K562 (cell line): ENCODE measurements around the gene TAF12. TPM values are rescaled to one million over a fixed set of nuclear protein-coding genes. Genes with fewer than 3 reads are reported as not detected.

Experiments
- ARID1B ChIP-seq: fragments of 450-650 bp; IDR thresholded peaks from 2 replicates; pipeline ENCODE4 v1.6.1; 2016; ENCODE audit warnings: antibody characterized with exemption, mild to moderate bottlenecking, inconsistent platforms
- CCAR2 ChIP-seq: fragments of 200-400 bp; formaldehyde crosslinking; IDR thresholded peaks from 2 replicates; pipeline ENCODE4 v1.6.1; 2017; ENCODE audit warnings: mild to moderate bottlenecking, low read depth, low read length
- CSDE1 ChIP-seq, 2 experiments: fragments of 450-650 bp; IDR thresholded peaks; 2 replicates each; pipeline ENCODE4 v1.6.1; 2016; ENCODE audit warnings: mild to moderate bottlenecking in 1 of 2
- GATAD2A ChIP-seq: fragments of 450-650 bp; IDR thresholded peaks from 2 replicates; pipeline ENCODE4 v1.6.1; 2017
- HNRNPLL ChIP-seq: fragments of 200-400 bp; formaldehyde crosslinking; IDR thresholded peaks from 2 replicates; pipeline ENCODE4 v1.6.1; 2017; ENCODE audit warnings: low read length, low read depth, mild to moderate bottlenecking; ENCODE audit not compliant: poor library complexity, severe bottlenecking
- JUND ChIP-seq, 2 experiments: IDR thresholded peaks; 2 replicates in 1 of 2; 3 replicates in 1 of 2; pipeline ENCODE4 v1.6.1; 2011; ENCODE audit warnings: borderline replicate concordance in 2 of 2, low read depth in 2 of 2, low read length in 2 of 2, improper control_type of control experiment in 1 of 2, missing biosample characterization in 1 of 2, missing genetic modification characterization in 1 of 2, missing genetic modification reagents in 1 of 2
- KDM2B ChIP-seq: fragments of 250-450 bp; sonication (Bioruptor Pico); IDR thresholded peaks from 2 replicates; pipeline ENCODE4 v1.8.0; 2021; ENCODE audit warnings: mild to moderate bottlenecking, moderate library complexity
- KLF6 ChIP-seq: fragments of 250-450 bp; sonication (Bioruptor Pico); IDR thresholded peaks from 2 replicates; pipeline ENCODE4 v1.4.0; 2020; ENCODE audit warnings: mild to moderate bottlenecking, moderate library complexity, borderline replicate concordance
- NR3C1 ChIP-seq: sonication (generic); formaldehyde crosslinking; IDR thresholded peaks from 2 replicates; pipeline ENCODE4 v1.8.1; 2022; ENCODE audit warnings: missing genetic modification reagents
- NRF1 ChIP-seq, 2 experiments: fragments of 450-650 bp; IDR thresholded peaks in 1 of 2; conservative IDR thresholded peaks in 1 of 2; 2 replicates each; pipeline ENCODE4 v1.6.1; 2014; ENCODE audit warnings: mild to moderate bottlenecking in 2 of 2
- PHF21A ChIP-seq: fragments of 450-650 bp; IDR thresholded peaks from 2 replicates; pipeline ENCODE4 v1.6.1; 2017; ENCODE audit warnings: low read depth, borderline replicate concordance
- POLR2H ChIP-seq: IDR thresholded peaks from 2 replicates; pipeline ENCODE4 v1.6.1; 2016; ENCODE audit warnings: missing genetic modification characterization, low read depth, mild to moderate bottlenecking, control low read depth, missing compliant biosample characterization, moderate library complexity
- PTRF ChIP-seq: fragments of 450-650 bp; IDR thresholded peaks from 2 replicates; pipeline ENCODE4 v1.6.1; 2016; ENCODE audit warnings: mild to moderate bottlenecking, missing genetic modification characterization, missing compliant biosample characterization
- RHOXF2B ChIP-seq: fragments of 250-450 bp; sonication (Bioruptor Pico); conservative IDR thresholded peaks from 2 replicates; pipeline ENCODE4 v1.5.1; 2021
- SMAD3 ChIP-seq: fragments of 450-650 bp; formaldehyde crosslinking; conservative IDR thresholded peaks from 2 replicates; pipeline ENCODE4 v1.4.0; 2020; ENCODE audit warnings: mild to moderate bottlenecking
- ZFP1 ChIP-seq: fragments of 450-650 bp; formaldehyde crosslinking; IDR thresholded peaks from 2 replicates; pipeline ENCODE4 v1.4.0; 2020; ENCODE audit warnings: mild to moderate bottlenecking, mixed read lengths
- ZNF253 ChIP-seq: fragments of 250-450 bp; sonication (Bioruptor Pico); conservative IDR thresholded peaks from 2 replicates; pipeline ENCODE4 v1.6.1; 2021; ENCODE audit warnings: mild to moderate bottlenecking
- ZNF507 ChIP-seq: conservative IDR thresholded peaks from 2 replicates; pipeline ENCODE4 v1.6.1; 2017; ENCODE audit warnings: missing genetic modification characterization, missing compliant biosample characterization
- ZNF551 ChIP-seq: fragments of 250-450 bp; sonication (Bioruptor Pico); IDR thresholded peaks from 2 replicates; pipeline ENCODE4 v1.5.0; 2021; ENCODE audit warnings: mild to moderate bottlenecking, moderate library complexity
- ZNF644 ChIP-seq: fragments of 200-800 bp; sonication (Bioruptor generic); IDR thresholded peaks from 2 replicates; pipeline ENCODE4 v1.6.1; 2016; ENCODE audit warnings: low read depth, missing genetic modification characterization, missing compliant biosample characterization
- ZNF699 ChIP-seq: fragments of 250-450 bp; sonication (Bioruptor Pico); IDR thresholded peaks from 2 replicates; pipeline ENCODE4 v1.8.0; 2021; ENCODE audit warnings: mild to moderate bottlenecking, moderate library complexity; ENCODE audit not compliant: insufficient replicate concordance
- polyA plus RNA-seq, 8 experiments: library from polyadenylated mRNA; depleted of rRNA in 4 of 8; stranded (reverse) in 5 of 8; unstranded in 3 of 8; fragments of >200 nt; fragmentation: Nextera tagmentation in 2 of 8; fragmentation: Illumina TruSeq in 1 of 8; extraction: Ambion mirVana in 2 of 8; extraction: Trizol in 1 of 8; gene quantifications; 2 replicates each; pipeline versions ENCODE4 v1.2.1 to v1.2.3, GENCODE V29; 2011 to 2014; ENCODE audit warnings: inconsistent platforms in 1 of 8, missing spikeins in 1 of 8
- total RNA-seq, 7 experiments: library from RNA; depleted of rRNA in 6 of 7; stranded (reverse); fragments of >200 nt in 6 of 7; fragmentation: Illumina TruSeq in 2 of 7; extraction: Trizol in 2 of 7; gene quantifications; 2 replicates each; pipeline versions ENCODE4 v1.2.1 to v1.2.3, GENCODE V29; 2011 to 2021; ENCODE audit warnings: low replicate concordance in 1 of 7
- TF ChIP-seq, protein P1 (sequence below), 3 experiments: fragments of 200-800 bp in 1 of 3; fragments of 250-450 bp in 1 of 3; fragments of 450-650 bp in 1 of 3; sonication (Bioruptor Pico) in 1 of 3; sonication (Bioruptor generic) in 1 of 3; formaldehyde crosslinking in 1 of 3; IDR thresholded peaks; 2 replicates each; pipeline versions ENCODE4 v1.6.1 to v1.8.0; 2016 to 2022; ENCODE audit warnings: mild to moderate bottlenecking in 2 of 3, missing genetic modification characterization in 2 of 3, missing compliant biosample characterization in 1 of 3, moderate library complexity in 1 of 3
- TF ChIP-seq, protein P2 (sequence below): fragments of 450-650 bp; formaldehyde crosslinking; IDR thresholded peaks from 2 replicates; pipeline ENCODE4 v1.4.0; 2022; ENCODE audit warnings: mild to moderate bottlenecking, moderate library complexity
- TF ChIP-seq, protein P3 (sequence below): sonication (generic); formaldehyde crosslinking; IDR thresholded peaks from 2 replicates; pipeline ENCODE4 v1.8.1; 2022; ENCODE audit warnings: missing genetic modification reagents

The TAF12 gene
- total and polyA plus RNA-seq, 9 of the 15 experiments (the other 6 are each of a cell fraction or from before 2014, with no cell fraction given): 31.6 to 89.0 (median 50.5) TPM

DNA sequence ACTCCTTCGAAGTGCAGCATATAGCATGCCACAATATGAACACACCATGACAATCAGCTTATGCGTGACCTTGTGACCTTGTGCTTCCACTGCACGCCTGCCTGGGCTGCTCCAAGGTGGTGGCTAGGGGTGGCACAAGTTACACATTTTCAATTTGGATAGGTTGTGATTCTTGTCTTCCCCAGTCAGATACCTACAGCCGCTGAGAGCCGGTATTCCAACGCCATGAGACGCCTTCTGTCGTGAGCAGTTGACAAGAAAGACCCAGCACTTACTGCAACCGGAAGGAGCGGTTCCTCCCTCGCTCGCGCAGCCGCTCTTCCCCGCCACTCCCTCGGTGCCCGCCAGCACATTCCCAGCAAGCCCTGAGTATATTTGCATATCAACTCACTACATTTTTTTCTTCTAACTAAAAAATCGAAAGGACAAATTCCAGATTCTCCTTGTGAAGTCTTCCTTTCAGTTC, 5.2 kb upstream of the TAF12 start (continued):
- TF ChIP-seq, protein P1, sequence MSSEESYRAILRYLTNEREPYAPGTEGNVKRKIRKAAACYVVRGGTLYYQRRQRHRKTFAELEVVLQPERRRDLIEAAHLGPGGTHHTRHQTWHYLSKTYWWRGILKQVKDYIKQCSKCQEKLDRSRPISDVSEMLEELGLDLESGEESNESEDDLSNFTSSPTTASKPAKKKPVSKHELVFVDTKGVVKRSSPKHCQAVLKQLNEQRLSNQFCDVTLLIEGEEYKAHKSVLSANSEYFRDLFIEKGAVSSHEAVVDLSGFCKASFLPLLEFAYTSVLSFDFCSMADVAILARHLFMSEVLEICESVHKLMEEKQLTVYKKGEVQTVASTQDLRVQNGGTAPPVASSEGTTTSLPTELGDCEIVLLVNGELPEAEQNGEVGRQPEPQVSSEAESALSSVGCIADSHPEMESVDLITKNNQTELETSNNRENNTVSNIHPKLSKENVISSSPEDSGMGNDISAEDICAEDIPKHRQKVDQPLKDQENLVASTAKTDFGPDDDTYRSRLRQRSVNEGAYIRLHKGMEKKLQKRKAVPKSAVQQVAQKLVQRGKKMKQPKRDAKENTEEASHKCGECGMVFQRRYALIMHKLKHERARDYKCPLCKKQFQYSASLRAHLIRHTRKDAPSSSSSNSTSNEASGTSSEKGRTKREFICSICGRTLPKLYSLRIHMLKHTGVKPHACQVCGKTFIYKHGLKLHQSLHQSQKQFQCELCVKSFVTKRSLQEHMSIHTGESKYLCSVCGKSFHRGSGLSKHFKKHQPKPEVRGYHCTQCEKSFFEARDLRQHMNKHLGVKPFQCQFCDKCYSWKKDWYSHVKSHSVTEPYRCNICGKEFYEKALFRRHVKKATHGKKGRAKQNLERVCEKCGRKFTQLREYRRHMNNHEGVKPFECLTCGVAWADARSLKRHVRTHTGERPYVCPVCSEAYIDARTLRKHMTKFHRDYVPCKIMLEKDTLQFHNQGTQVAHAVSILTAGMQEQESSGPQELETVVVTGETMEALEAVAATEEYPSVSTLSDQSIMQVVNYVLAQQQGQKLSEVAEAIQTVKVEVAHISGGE (CRISPR knock-in tag; IDR thresholded peaks at IDR 0.05): peak in 1 of 3 experiments; percentile 74; a peak in 1 of 6 replicates
- TF ChIP-seq ZFP1 (CRISPR knock-in tag): no peak
- no peak; the same call in 1 of the 2 replicates for TF ChIP-seq KLF6 (CRISPR knock-in tag)
- peak; percentile 95 for TF ChIP-seq NRF1 (conservative IDR thresholded peaks at IDR 0.05 in 1 of 2, IDR thresholded peaks at IDR 0.05 in 1 of 2)
- no peak for TF ChIP-seq CSDE1 (IDR thresholded peaks at IDR 0.05)
- peak; percentile 76 for TF ChIP-seq PTRF (tag)
- no peak for TF ChIP-seq POLR2H (tag)
- TF ChIP-seq, protein P2, sequence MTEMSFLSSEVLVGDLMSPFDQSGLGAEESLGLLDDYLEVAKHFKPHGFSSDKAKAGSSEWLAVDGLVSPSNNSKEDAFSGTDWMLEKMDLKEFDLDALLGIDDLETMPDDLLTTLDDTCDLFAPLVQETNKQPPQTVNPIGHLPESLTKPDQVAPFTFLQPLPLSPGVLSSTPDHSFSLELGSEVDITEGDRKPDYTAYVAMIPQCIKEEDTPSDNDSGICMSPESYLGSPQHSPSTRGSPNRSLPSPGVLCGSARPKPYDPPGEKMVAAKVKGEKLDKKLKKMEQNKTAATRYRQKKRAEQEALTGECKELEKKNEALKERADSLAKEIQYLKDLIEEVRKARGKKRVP (CRISPR knock-in tag): no peak
- TF ChIP-seq ZNF699 (CRISPR knock-in tag): no peak
- TF ChIP-seq ARID1B: peak; percentile 67
- TF ChIP-seq ZNF253 (CRISPR knock-in tag): 0 out of 2 replicates have a peak, but pooled peaks have one; percentile 56
- no peak for TF ChIP-seq ZNF551
- TF ChIP-seq SMAD3 (CRISPR knock-in tag): no peak
- no peak for TF ChIP-seq KDM2B (CRISPR knock-in tag)
- peak; percentile 92 for TF ChIP-seq RHOXF2B
- no peak for TF ChIP-seq HNRNPLL
- TF ChIP-seq, protein P3, sequence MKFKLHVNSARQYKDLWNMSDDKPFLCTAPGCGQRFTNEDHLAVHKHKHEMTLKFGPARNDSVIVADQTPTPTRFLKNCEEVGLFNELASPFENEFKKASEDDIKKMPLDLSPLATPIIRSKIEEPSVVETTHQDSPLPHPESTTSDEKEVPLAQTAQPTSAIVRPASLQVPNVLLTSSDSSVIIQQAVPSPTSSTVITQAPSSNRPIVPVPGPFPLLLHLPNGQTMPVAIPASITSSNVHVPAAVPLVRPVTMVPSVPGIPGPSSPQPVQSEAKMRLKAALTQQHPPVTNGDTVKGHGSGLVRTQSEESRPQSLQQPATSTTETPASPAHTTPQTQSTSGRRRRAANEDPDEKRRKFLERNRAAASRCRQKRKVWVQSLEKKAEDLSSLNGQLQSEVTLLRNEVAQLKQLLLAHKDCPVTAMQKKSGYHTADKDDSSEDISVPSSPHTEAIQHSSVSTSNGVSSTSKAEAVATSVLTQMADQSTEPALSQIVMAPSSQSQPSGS: no peak
- no peak for TF ChIP-seq ZNF507 (tag)
- no peak for TF ChIP-seq PHF21A
- TF ChIP-seq CCAR2: no peak
- no peak for TF ChIP-seq GATAD2A
- TF ChIP-seq JUND (IDR thresholded peaks at IDR 0.05; ENCODE audit: borderline replicate concordance, low read depth, low read length): no peak
- TF ChIP-seq JUND (tag; IDR thresholded peaks at IDR 0.05; ENCODE audit: borderline replicate concordance, low read depth, low read length): peak; percentile 48; the same call in 2 of the 3 replicates
- TF ChIP-seq ZNF644 (tag): 0 out of 2 replicates have a peak, but pooled peaks have one; percentile 20
- TF ChIP-seq NR3C1 (CRISPR knock-in tag): no peak
